ENCODE data around the gene KNL1. TPM values are rescaled to one million over a fixed set of nuclear protein-coding genes. Genes with fewer than 3 reads are reported as not detected.

KNL1 gene
- total and polyA plus RNA-seq, 2 of the 8 experiments (the other 6 are each of a cell fraction or from before 2014, with no cell fraction given): 4.4 to 22.5 TPM

- TF ChIP-seq CHD7 (IDR thresholded peaks at IDR 0.05; ENCODE audit: insufficient replicate concordance, low read length): no peak
- TF ChIP-seq ATF3 (IDR thresholded peaks at IDR 0.05; ENCODE audit: insufficient read depth, low read depth, low read length): no peak
- TF ChIP-seq POU5F1 (IDR thresholded peaks at IDR 0.05; ENCODE audit: low read depth, low read length): no peak
- TF ChIP-seq CBX5 (IDR thresholded peaks at IDR 0.05; ENCODE audit: low read depth, low read length): no peak
- no peak for TF ChIP-seq USF2 (IDR thresholded peaks at IDR 0.05; ENCODE audit: low read length)
- no peak for TF ChIP-seq JUND (IDR thresholded peaks at IDR 0.05; ENCODE audit: low read length)
- TF ChIP-seq CHD1 (IDR thresholded peaks at IDR 0.05; ENCODE audit: low read depth, low read length): no peak
- no peak for TF ChIP-seq TBP (IDR thresholded peaks at IDR 0.05; ENCODE audit: low read depth, low read length)
- peak; percentile 95 for TF ChIP-seq KDM4A (IDR thresholded peaks at IDR 0.05; ENCODE audit: low read depth, low read length, severe bottlenecking)
- no peak for TF ChIP-seq SRF (IDR thresholded peaks at IDR 0.05; ENCODE audit: low read depth, low read length)
- TF ChIP-seq SP2 (IDR thresholded peaks at IDR 0.05; ENCODE audit: low read length): no peak
Measured at GRCh38 chr15:40594429-40594836, 384 bp downstream of the KNL1 start (continued).

Data from H1 (cell line).